ENCODE results near the gene NFILZ. TPM values are rescaled to one million over a fixed set of nuclear protein-coding genes. Genes with fewer than 3 reads are reported as not detected.

Gene NFILZ
- total RNA-seq, 1 experiment from 2014 or later: not detected

DNA sequence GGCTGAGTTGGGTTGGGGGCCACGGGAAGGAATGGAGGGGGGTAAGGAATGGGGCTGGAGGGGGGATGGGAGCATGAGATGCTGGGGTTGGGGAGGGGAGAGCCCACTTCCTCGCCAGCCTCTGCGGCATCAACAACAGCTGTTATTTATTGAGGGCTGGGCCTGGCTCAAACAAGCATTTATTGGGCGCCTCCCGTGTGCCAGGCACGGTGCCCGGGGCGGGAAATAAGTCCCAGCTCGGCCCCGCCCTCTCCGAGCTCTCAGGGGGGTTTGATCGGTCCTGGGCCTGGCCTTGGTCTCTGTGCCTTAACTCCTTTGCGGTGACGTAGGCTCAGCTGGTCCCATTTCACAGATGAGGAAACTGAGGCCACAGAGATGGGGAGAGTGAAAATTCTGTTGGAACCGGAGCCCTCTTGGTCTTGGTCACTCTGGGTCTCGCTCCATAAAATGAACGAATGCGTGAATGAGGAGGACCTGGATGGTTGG is 19.0 kb upstream of the NFILZ start:
- Histone ChIP-seq H3K27me3 (ENCODE audit: insufficient read depth, low read length) (no peaks in the 10 kb centered on the region), H3K79me2 (ENCODE audit: insufficient read depth, low read length) (no peaks in the 10 kb centered on the region), H3K9me3 (ENCODE audit: control insufficient read depth in 1 of 2, insufficient read depth in 1 of 2, low read depth in 1 of 2, low read length in 2 of 2) (no peaks in the 10 kb centered on the region), H3K36me3 (ENCODE audit: control insufficient read depth in 1 of 2, insufficient read depth in 2 of 2, low read length in 2 of 2) (no peaks in the 10 kb centered on the region), H4K20me1 (ENCODE audit: insufficient read depth) (no peaks in the 10 kb centered on the region), H3K9ac (ENCODE audit: low read length) (no peak overlapping the region), H3K4me3 (replicated peaks in 1 of 2; ENCODE audit: low read depth in 1 of 2, low read length in 2 of 2) (no peak overlapping the region), H3K4me1 (ENCODE audit: control insufficient read depth in 1 of 2, insufficient read depth in 2 of 2, low read length in 2 of 2) (peaks cover 10 to 38% of the 10 kb centered on the region in 2 experiments), H3K9me2 (ENCODE audit: insufficient read depth) (no peaks in the 10 kb centered on the region), H2AFZ (ENCODE audit: low read depth, low read length, poor library complexity, severe bottlenecking) (no peak overlapping the region), H3K27ac (ENCODE audit: low read depth, low read length) (no peak overlapping the region), H3K4me2 (ENCODE audit: low read length) (peak overlapping the region; percentile 42)
- intact Hi-C loops (cut with micrococcal nuclease): no loop called here
- TF ChIP-seq CBX3 (IDR thresholded peaks at IDR 0.05; ENCODE audit: low read depth) (no peak), ELF1 (IDR thresholded peaks at IDR 0.05; ENCODE audit: borderline replicate concordance, low read depth) (no peak), EZH2phosphoT487 (IDR thresholded peaks at IDR 0.05; ENCODE audit: borderline replicate concordance) (no peak), FOSL1 (IDR thresholded peaks at IDR 0.05; ENCODE audit: low read depth) (no peak), EGR1 (IDR thresholded peaks at IDR 0.05; ENCODE audit: low read depth) (no peak), EZH2 (IDR thresholded peaks at IDR 0.05) (no peak), SIN3A (IDR thresholded peaks at IDR 0.05; ENCODE audit: low read depth) (no peak), TCF7L2 (IDR thresholded peaks at IDR 0.05; ENCODE audit: borderline replicate concordance, extremely low read depth, insufficient read depth, insufficient read length) (no peak), POLR2A (IDR thresholded peaks at IDR 0.05; ENCODE audit: borderline replicate concordance, extremely low read depth, insufficient read depth, insufficient read length) (no peak), SP1 (IDR thresholded peaks at IDR 0.05; ENCODE audit: low read depth) (no peak), ATF3 (IDR thresholded peaks at IDR 0.05) (no peak), JUND (IDR thresholded peaks at IDR 0.05) (no peak), CEBPB (IDR thresholded peaks at IDR 0.05; ENCODE audit: low read depth) (no peak)
- TF ChIP-seq, protein P1, sequence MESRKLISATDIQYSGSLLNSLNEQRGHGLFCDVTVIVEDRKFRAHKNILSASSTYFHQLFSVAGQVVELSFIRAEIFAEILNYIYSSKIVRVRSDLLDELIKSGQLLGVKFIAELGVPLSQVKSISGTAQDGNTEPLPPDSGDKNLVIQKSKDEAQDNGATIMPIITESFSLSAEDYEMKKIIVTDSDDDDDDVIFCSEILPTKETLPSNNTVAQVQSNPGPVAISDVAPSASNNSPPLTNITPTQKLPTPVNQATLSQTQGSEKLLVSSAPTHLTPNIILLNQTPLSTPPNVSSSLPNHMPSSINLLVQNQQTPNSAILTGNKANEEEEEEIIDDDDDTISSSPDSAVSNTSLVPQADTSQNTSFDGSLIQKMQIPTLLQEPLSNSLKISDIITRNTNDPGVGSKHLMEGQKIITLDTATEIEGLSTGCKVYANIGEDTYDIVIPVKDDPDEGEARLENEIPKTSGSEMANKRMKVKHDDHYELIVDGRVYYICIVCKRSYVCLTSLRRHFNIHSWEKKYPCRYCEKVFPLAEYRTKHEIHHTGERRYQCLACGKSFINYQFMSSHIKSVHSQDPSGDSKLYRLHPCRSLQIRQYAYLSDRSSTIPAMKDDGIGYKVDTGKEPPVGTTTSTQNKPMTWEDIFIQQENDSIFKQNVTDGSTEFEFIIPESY (IDR thresholded peaks at IDR 0.05; ENCODE audit: extremely low read depth, insufficient replicate concordance, low read length): no peak
- TF ChIP-seq, protein P2, sequence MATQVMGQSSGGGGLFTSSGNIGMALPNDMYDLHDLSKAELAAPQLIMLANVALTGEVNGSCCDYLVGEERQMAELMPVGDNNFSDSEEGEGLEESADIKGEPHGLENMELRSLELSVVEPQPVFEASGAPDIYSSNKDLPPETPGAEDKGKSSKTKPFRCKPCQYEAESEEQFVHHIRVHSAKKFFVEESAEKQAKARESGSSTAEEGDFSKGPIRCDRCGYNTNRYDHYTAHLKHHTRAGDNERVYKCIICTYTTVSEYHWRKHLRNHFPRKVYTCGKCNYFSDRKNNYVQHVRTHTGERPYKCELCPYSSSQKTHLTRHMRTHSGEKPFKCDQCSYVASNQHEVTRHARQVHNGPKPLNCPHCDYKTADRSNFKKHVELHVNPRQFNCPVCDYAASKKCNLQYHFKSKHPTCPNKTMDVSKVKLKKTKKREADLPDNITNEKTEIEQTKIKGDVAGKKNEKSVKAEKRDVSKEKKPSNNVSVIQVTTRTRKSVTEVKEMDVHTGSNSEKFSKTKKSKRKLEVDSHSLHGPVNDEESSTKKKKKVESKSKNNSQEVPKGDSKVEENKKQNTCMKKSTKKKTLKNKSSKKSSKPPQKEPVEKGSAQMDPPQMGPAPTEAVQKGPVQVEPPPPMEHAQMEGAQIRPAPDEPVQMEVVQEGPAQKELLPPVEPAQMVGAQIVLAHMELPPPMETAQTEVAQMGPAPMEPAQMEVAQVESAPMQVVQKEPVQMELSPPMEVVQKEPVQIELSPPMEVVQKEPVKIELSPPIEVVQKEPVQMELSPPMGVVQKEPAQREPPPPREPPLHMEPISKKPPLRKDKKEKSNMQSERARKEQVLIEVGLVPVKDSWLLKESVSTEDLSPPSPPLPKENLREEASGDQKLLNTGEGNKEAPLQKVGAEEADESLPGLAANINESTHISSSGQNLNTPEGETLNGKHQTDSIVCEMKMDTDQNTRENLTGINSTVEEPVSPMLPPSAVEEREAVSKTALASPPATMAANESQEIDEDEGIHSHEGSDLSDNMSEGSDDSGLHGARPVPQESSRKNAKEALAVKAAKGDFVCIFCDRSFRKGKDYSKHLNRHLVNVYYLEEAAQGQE (IDR thresholded peaks at IDR 0.05; ENCODE audit: low read depth): no peak
- CTCF ChIA-PET: no interaction called here
- POLR2A ChIA-PET: no interaction called here
- no TSS peak for BruUV-seq (replicated peaks)
- ATAC-seq (no peak), DNase-seq (ENCODE audit: low read depth, low spot score) (no peak)
- RAD21 ChIA-PET (ENCODE audit: low non-redundant PET in 1 of 2, low total read pairs in 2 of 2, uncharacterized antibody in 2 of 2, unreplicated experiment in 2 of 2): no interaction called here

Data from HCT116 (cell line).